Stomach smooth muscle (tissue), 2 donors: Measurements from ENCODE around the gene GNAT2.

Experiments used
- H3K27ac ChIP-seq: one replicate; pipeline ENCODE4 v1.7.0; 2013; ENCODE audit warnings: mild to moderate bottlenecking, low read length, inconsistent platforms
- H3K27me3 ChIP-seq, 2 donors: one replicate each; pipeline ENCODE4 v1.7.0; 2013; ENCODE audit warnings: low read length in 2 of 2; ENCODE audit not compliant: insufficient read depth in 2 of 2, control insufficient read depth in 1 of 2
- H3K36me3 ChIP-seq, 2 donors: one replicate each; pipeline ENCODE4 v1.7.0; 2013; ENCODE audit warnings: low read length in 2 of 2; ENCODE audit not compliant: control insufficient read depth in 2 of 2, insufficient read depth in 2 of 2
- H3K4me1 ChIP-seq: one replicate; pipeline ENCODE4 v1.7.0; 2013; ENCODE audit warnings: low read length; ENCODE audit not compliant: control insufficient read depth, insufficient read depth
- H3K4me3 ChIP-seq, 2 donors: one replicate each; pipeline ENCODE4 v1.7.0; 2013; ENCODE audit warnings: low read length in 2 of 2
- H3K9ac ChIP-seq, 2 donors: one replicate each; pipeline ENCODE4 v1.7.0; 2013; ENCODE audit warnings: low read length in 2 of 2, mild to moderate bottlenecking in 1 of 2
- H3K9me3 ChIP-seq, 2 donors: one replicate each; pipeline ENCODE4 v1.7.0; 2013; ENCODE audit warnings: low read length in 2 of 2; ENCODE audit not compliant: control insufficient read depth in 2 of 2
- donor health status: healthy.
- donor health status: Pancreatic carcinoma.

GNAT2 gene

GRCh38 chr1:109598655-109599054 lies 20.8 kb downstream of the GNAT2 start:
- H3K36me3 ChIP-seq = peaks cover 6 to 7% of the 10 kb centered on the region in 2 donors
- H3K9ac ChIP-seq = no peak overlapping the region
- no peaks in the 10 kb centered on the region for H3K27me3 ChIP-seq
- no peak overlapping the region for H3K4me3 ChIP-seq
- no peaks in the 10 kb centered on the region for H3K4me1 ChIP-seq
- H3K27ac ChIP-seq = no peak overlapping the region
- no peaks in the 10 kb centered on the region for H3K9me3 ChIP-seq

GRCh38 chr1:109598156-109598555 lies 21.3 kb downstream of the GNAT2 start:
- no peak overlapping the region for H3K27ac ChIP-seq
- H3K9ac ChIP-seq = no peak overlapping the region
- no peaks in the 10 kb centered on the region for H3K9me3 ChIP-seq
- H3K27me3 ChIP-seq = no peaks in the 10 kb centered on the region
- no peaks in the 10 kb centered on the region for H3K4me1 ChIP-seq
- H3K36me3 ChIP-seq = peaks cover 6 to 8% of the 10 kb centered on the region in 2 donors
- H3K4me3 ChIP-seq = no peak overlapping the region

- no peaks in the 10 kb centered on the region for H3K27me3 ChIP-seq
- no peak overlapping the region for H3K27ac ChIP-seq
- H3K9me3 ChIP-seq = no peaks in the 10 kb centered on the region
- peaks cover 17 to 27% of the 10 kb centered on the region in 2 donors for H3K36me3 ChIP-seq
- no peaks in the 10 kb centered on the region for H3K4me1 ChIP-seq
- no peak overlapping the region for H3K4me3 ChIP-seq
- no peak overlapping the region for H3K9ac ChIP-seq
Observed at GRCh38 chr1:109595531-109595930, 23.9 kb downstream of the GNAT2 start.

- H3K27me3 ChIP-seq = no peaks in the 10 kb centered on the region
- no peak overlapping the region for H3K27ac ChIP-seq
- H3K36me3 ChIP-seq = peaks cover 12 to 31% of the 10 kb centered on the region in 2 donors
- H3K4me3 ChIP-seq = no peak overlapping the region
- no peak overlapping the region for H3K9ac ChIP-seq
- H3K4me1 ChIP-seq = no peaks in the 10 kb centered on the region
- no peaks in the 10 kb centered on the region for H3K9me3 ChIP-seq
Observed at GRCh38 chr1:109592916-109593315, 26.5 kb downstream of the GNAT2 start.

GRCh38 chr1:109589679-109590078 lies 29.7 kb downstream of the GNAT2 start:
- H3K9ac ChIP-seq = no peak overlapping the region
- H3K9me3 ChIP-seq = no peaks in the 10 kb centered on the region
- H3K4me3 ChIP-seq = no peak overlapping the region
- peaks cover 18 to 44% of the 10 kb centered on the region in 2 donors for H3K36me3 ChIP-seq
- no peak overlapping the region for H3K27ac ChIP-seq
- H3K4me1 ChIP-seq = no peaks in the 10 kb centered on the region
- no peaks in the 10 kb centered on the region for H3K27me3 ChIP-seq

GRCh38 chr1:109589177-109589576 lies 30.2 kb downstream of the GNAT2 start:
- peaks cover 18 to 45% of the 10 kb centered on the region in 2 donors for H3K36me3 ChIP-seq
- no peak overlapping the region for H3K4me3 ChIP-seq
- H3K27me3 ChIP-seq = no peaks in the 10 kb centered on the region
- no peak overlapping the region for H3K27ac ChIP-seq
- H3K9ac ChIP-seq = no peak overlapping the region
- no peaks in the 10 kb centered on the region for H3K9me3 ChIP-seq
- no peaks in the 10 kb centered on the region for H3K4me1 ChIP-seq

GRCh38 chr1:109586055-109586454 lies 33.4 kb downstream of the GNAT2 start:
- no peaks in the 10 kb centered on the region for H3K9me3 ChIP-seq
- no peak overlapping the region for H3K27ac ChIP-seq
- H3K36me3 ChIP-seq = peaks cover 11 to 27% of the 10 kb centered on the region in 2 donors
- no peaks in the 10 kb centered on the region for H3K4me1 ChIP-seq
- H3K9ac ChIP-seq = no peak overlapping the region
- H3K27me3 ChIP-seq = no peaks in the 10 kb centered on the region
- no peak overlapping the region for H3K4me3 ChIP-seq

- Histone ChIP-seq H3K27me3 (no peaks in the 10 kb centered on the region), H3K9me3 (no peaks in the 10 kb centered on the region), H3K4me3 (no peak overlapping the region), H3K36me3 (peaks cover 11 to 34% of the 10 kb centered on the region in 2 donors), H3K4me1 (no peaks in the 10 kb centered on the region), H3K27ac (no peak overlapping the region), H3K9ac (no peak overlapping the region)
Observed at GRCh38 chr1:109584766-109585165, 34.6 kb downstream of the GNAT2 start.

GRCh38 chr1:109582021-109582420 lies 37.4 kb downstream of the GNAT2 start:
- Histone ChIP-seq H3K9me3 (no peaks in the 10 kb centered on the region), H3K27ac (no peak overlapping the region), H3K36me3 (peaks cover 8 to 27% of the 10 kb centered on the region in 2 donors)

GRCh38 chr1:109579491-109579890 lies 39.9 kb downstream of the GNAT2 start:
- H3K4me1 ChIP-seq = no peaks in the 10 kb centered on the region
- no peak overlapping the region for H3K27ac ChIP-seq
- H3K9me3 ChIP-seq = no peaks in the 10 kb centered on the region
- no peak overlapping the region for H3K9ac ChIP-seq
- H3K27me3 ChIP-seq = no peaks in the 10 kb centered on the region
- no peak overlapping the region for H3K4me3 ChIP-seq
- H3K36me3 ChIP-seq = peaks cover 5 to 10% of the 10 kb centered on the region in 2 donors

More at GRCh38 chr1:109582021-109582420, 37.4 kb downstream of the GNAT2 start:
- no peak overlapping the region for H3K4me3 ChIP-seq
- H3K27me3 ChIP-seq = no peaks in the 10 kb centered on the region
- no peak overlapping the region for H3K9ac ChIP-seq
- no peaks in the 10 kb centered on the region for H3K4me1 ChIP-seq

GRCh38 chr1:109578947-109579443 lies 40.4 kb downstream of the GNAT2 start:
- H3K36me3 ChIP-seq = peaks cover 5 to 10% of the 10 kb centered on the region in 2 donors
- H3K4me1 ChIP-seq = no peaks in the 10 kb centered on the region
- H3K9ac ChIP-seq = no peak overlapping the region
- H3K9me3 ChIP-seq = no peaks in the 10 kb centered on the region
- no peak overlapping the region for H3K27ac ChIP-seq
- no peak overlapping the region for H3K4me3 ChIP-seq
- H3K27me3 ChIP-seq = no peaks in the 10 kb centered on the region
